ENCODE data around the gene ADSS2.

ADSS2 gene

DNA sequence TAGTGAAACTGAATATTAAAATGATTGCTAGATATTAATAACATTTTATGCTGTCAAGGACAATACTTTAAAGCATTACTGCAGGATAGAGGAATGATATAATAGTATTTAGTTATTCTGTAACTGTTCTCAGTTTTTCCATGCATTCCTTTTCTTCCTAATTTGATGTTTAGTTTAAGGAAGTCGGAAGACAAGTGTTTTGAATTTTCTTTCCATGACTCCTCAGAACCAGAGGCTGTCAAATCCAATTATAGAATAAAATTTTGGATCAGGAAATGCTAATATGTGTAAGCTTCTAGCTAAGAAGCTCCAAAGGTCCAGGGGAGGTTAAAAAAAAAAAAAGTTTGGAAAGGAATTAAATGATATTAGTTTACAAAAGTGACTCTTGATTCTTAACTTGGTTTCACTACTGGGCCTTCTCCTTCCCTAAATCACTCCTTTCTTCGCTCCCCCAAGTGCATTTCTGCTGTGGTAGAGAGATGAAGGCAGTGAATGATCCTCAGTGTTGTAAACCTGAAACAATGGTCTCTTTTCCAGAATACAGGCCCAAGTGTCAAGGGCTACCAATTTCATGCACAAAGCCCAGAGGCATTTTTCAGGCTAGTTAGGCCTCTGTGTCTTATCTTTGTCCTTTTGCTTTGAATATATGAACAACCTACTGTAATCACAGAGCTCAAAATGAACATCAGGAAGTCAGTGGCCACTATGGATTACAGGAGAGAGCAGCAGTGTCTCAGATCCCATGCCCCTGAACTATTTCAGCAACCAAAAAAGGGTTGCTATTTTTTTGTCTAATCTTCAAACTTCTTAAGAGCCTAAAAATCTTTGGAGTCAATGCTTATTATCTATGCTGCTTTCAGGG lies 6.2 kb downstream of the ADSS2 start:
- no peak for DNase-seq (ENCODE audit: low read depth)

GRCh38 chr1:244444854-244445253 lies 6.9 kb downstream of the ADSS2 start:
- no peak for DNase-seq (ENCODE audit: low read depth)

DNA sequence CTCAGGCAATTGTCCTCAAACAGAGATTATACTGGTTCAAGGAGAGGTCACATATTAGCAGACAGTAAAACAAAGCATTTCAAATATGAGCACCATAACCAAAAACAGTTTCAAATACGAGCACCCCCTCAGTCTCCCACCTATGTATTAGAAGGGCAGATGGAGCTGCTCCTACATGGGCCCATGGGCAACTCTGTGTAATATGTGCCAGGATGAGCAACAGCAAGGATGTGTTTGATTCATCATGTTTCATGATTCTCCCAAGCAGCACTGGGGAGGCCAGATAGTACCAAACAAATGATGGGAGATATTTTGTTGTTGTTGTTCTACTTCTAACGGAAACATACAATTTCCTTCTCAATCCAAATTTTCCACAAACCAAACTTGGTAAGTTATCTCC lies 8.9 kb downstream of the ADSS2 start:
- no peak for DNase-seq (ENCODE audit: low read depth)

GRCh38 chr1:244439391-244440032 lies 12.2 kb downstream of the ADSS2 start:
- no peak for DNase-seq (ENCODE audit: low read depth)

- no peak for DNase-seq (ENCODE audit: low read depth)
Measured at GRCh38 chr1:244437086-244437468, 14.6 kb downstream of the ADSS2 start.

DNA sequence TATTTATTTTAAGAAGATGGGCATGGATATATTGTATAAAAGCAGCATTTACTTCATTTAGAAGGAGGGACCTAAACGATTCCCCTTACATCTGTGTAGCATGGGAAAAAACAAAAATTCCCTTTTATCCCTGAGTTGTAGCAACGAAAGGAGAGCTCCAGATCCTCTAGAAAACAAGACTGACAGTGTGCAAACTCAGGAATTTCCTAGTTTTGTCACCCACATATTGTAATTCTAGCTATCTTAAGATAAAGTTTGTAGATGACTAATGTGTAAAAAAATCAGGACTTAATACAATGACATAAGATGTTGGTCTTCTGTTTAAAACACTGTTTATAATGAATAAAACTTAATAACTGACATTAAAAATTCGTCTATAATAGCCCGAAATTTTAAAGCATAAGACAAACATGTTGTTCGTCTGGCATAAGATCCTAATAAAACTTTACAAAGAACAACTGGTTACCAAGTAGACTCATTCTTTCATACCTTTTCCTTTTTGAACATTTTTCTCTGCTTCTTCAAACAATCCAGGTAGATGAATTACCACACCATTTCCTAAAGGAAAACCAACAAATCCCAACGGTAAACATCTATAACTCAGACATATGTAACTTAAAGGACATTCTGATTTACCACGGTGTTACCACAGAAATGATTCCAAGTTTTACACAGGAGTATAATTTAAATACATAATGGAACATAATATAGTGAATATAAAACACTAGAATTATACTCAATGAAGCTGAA lies 15.2 kb downstream of the ADSS2 start:
- no peak for DNase-seq (ENCODE audit: low read depth)

- no peak for DNase-seq (ENCODE audit: low read depth)
Measured at GRCh38 chr1:244435562-244436205, 16.0 kb downstream of the ADSS2 start.

DNA sequence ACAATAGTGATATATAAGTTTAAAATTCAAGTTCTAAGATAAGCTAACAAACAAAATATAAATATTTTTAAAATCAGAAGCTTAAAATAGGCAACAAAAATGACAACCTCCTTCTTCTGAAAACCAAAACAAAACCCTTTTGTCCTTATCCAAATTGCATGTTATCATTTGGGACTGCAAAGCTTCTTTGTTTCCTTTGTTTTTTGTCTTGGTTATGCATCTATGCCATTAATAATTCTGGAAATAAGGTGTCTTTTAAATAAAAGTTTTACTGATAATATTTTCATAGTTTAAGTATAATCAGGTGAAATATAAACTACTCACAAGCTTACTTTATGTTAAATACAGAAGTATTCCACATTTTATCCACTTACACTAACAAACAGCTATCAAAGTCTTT lies 20.5 kb downstream of the ADSS2 start:
- DNase-seq (ENCODE audit: low read depth) = no peak

- no peak for DNase-seq (ENCODE audit: low read depth)
Measured at GRCh38 chr1:244429818-244430217, 21.9 kb downstream of the ADSS2 start.

- DNase-seq (ENCODE audit: low read depth) = no peak
Measured at GRCh38 chr1:244427647-244428046, 24.1 kb downstream of the ADSS2 start.

GRCh38 chr1:244424649-244425334 lies 26.9 kb downstream of the ADSS2 start:
- DNase-seq (ENCODE audit: low read depth) = no peak

DNA sequence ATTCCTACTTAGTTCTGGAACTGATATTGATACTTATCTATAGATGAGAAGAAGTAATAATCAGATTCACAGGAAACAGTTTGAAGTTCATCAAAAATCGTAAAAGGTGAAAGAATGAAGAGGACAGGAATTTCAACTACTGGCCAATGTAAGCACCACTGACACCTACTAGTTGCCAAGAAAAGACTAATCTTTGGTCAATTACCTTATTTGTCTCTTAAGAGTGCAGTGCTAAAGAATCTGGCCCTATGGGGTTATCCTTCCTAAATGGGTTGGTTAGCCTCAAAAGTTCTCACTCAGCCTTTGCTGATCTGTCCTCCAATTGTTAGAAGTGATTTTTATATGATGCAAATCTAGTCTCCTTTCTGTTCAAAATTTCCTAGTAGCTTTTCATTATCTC lies 29.5 kb downstream of the ADSS2 start:
- DNase-seq (ENCODE audit: low read depth) = no peak

GRCh38 chr1:244419024-244419423 lies 32.7 kb downstream of the ADSS2 start:
- DNase-seq (ENCODE audit: low read depth) = no peak

DNA sequence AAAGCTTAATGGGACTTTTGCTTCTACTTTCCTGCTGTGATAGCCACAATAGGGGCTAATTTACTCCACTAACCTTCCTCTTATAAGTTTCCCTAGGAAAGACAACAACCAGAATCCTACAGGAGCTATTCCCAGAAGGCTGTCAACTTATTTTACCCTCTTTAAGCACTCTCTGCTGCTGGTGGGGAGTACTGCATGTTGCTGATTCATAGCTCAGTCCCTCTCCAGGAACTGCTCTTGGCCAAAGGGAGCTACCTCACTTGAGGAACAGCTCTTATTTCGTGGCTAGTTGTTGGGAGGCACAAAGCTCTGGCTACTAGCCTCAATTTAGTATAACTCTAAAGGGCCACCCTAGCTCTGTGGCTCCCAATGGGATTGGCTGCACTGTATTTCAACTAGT lies 37.2 kb downstream of the ADSS2 start:
- no peak for DNase-seq (ENCODE audit: low read depth)

DNA sequence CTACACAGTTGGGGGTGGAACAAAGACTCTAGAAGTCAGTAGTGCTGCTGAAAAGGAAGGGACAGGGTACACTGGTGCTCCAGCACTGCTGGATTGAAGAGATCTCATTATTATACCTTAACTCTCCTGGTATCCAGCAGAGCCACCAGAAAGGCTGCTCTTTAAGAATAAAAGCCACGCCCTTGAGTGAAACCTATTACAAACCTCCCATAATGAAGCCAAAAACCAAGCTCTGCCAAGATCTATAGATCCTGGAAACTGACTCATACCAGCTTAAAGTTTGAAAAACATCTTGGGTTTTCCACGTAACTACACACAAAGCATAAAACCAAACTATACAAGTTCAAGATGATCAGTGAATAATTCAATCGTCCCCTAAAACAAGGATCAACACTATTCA lies 38.0 kb downstream of the ADSS2 start:
- no peak for DNase-seq (ENCODE audit: low read depth)

- DNase-seq (ENCODE audit: low read depth) = no peak
Measured at GRCh38 chr1:244412176-244412575, 39.5 kb downstream of the ADSS2 start.

GRCh38 chr1:244409701-244410100 lies 42.0 kb downstream of the ADSS2 start:
- no peak for DNase-seq (ENCODE audit: low read depth)

DNA sequence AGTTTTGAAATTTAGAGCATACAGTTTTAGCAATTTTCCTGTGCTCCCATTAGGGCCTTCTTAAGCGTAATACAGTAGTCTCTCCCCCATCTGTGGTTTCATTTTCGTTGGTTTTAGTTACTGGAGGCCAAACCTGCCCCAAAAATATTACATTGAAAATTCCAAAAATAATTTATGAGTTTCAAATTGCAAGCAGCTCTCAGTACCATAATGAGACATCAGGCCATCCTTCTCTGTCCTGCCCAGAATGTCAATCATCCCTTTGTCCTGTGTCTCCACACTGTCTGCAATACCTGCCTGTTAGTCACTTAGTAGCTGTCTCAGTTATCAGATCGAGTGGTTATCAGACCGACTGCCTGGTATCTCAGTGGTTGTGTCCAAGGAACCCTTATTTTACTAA lies 45.4 kb downstream of the ADSS2 start:
- no peak for DNase-seq (ENCODE audit: low read depth)

GRCh38 chr1:244405856-244406255 lies 45.9 kb downstream of the ADSS2 start:
- DNase-seq (ENCODE audit: low read depth) = no peak

GRCh38 chr1:244403431-244403830 lies 48.3 kb downstream of the ADSS2 start:
- DNase-seq (ENCODE audit: low read depth) = no peak

- no peak for DNase-seq (ENCODE audit: low read depth)
Measured at GRCh38 chr1:244400974-244401373, 50.7 kb downstream of the ADSS2 start.

- no peak for DNase-seq (ENCODE audit: low read depth)
Measured at GRCh38 chr1:244397131-244397530, 54.6 kb downstream of the ADSS2 start.
